ENCODE data around the gene IL6ST.

IL6ST gene

GRCh38 chr5:55908804-55909203 is 86.0 kb downstream of the IL6ST start:
- no peaks in the 10 kb centered on the region for H3K4me1 ChIP-seq (ENCODE audit: control insufficient read depth, insufficient read depth, low read length)
- H3K27ac ChIP-seq (ENCODE audit: low read depth, low read length): no peak overlapping the region
- no peaks in the 10 kb centered on the region for H3K27me3 ChIP-seq (ENCODE audit: control insufficient read depth, insufficient read depth, low read length)
- H3K36me3 ChIP-seq (ENCODE audit: control insufficient read depth, insufficient read depth, low read length): no peaks in the 10 kb centered on the region
- no peak overlapping the region for H3K4me3 ChIP-seq (ENCODE audit: low read length)
- H3K9ac ChIP-seq (ENCODE audit: low read length): no peak overlapping the region

GRCh38 chr5:55907927-55908326 is 86.8 kb downstream of the IL6ST start:
- H3K27ac ChIP-seq (ENCODE audit: low read depth, low read length): no peak overlapping the region
- no peak overlapping the region for H3K9ac ChIP-seq (ENCODE audit: low read length)
- no peaks in the 10 kb centered on the region for H3K27me3 ChIP-seq (ENCODE audit: control insufficient read depth, insufficient read depth, low read length)
- H3K36me3 ChIP-seq (ENCODE audit: control insufficient read depth, insufficient read depth, low read length): no peaks in the 10 kb centered on the region
- no peak overlapping the region for H3K4me3 ChIP-seq (ENCODE audit: low read length)
- H3K4me1 ChIP-seq (ENCODE audit: control insufficient read depth, insufficient read depth, low read length): no peaks in the 10 kb centered on the region

- Histone ChIP-seq H3K27ac (ENCODE audit: low read depth, low read length) (no peak overlapping the region), H3K4me1 (ENCODE audit: control insufficient read depth, insufficient read depth, low read length) (no peaks in the 10 kb centered on the region), H3K36me3 (ENCODE audit: control insufficient read depth, insufficient read depth, low read length) (no peaks in the 10 kb centered on the region), H3K9ac (ENCODE audit: low read length) (no peak overlapping the region), H3K4me3 (ENCODE audit: low read length) (no peak overlapping the region), H3K27me3 (ENCODE audit: control insufficient read depth, insufficient read depth, low read length) (no peaks in the 10 kb centered on the region)
Measured at GRCh38 chr5:55905251-55905650, 89.5 kb downstream of the IL6ST start.

GRCh38 chr5:55904152-55904551 is 90.6 kb downstream of the IL6ST start:
- no peaks in the 10 kb centered on the region for H3K36me3 ChIP-seq (ENCODE audit: control insufficient read depth, insufficient read depth, low read length)
- H3K9ac ChIP-seq (ENCODE audit: low read length): no peak overlapping the region
- no peak overlapping the region for H3K27ac ChIP-seq (ENCODE audit: low read depth, low read length)
- no peaks in the 10 kb centered on the region for H3K4me1 ChIP-seq (ENCODE audit: control insufficient read depth, insufficient read depth, low read length)
- H3K4me3 ChIP-seq (ENCODE audit: low read length): no peak overlapping the region
- no peaks in the 10 kb centered on the region for H3K27me3 ChIP-seq (ENCODE audit: control insufficient read depth, insufficient read depth, low read length)

- Histone ChIP-seq H3K4me1 (ENCODE audit: control insufficient read depth, insufficient read depth, low read length) (no peaks in the 10 kb centered on the region), H3K36me3 (ENCODE audit: control insufficient read depth, insufficient read depth, low read length) (no peaks in the 10 kb centered on the region), H3K27me3 (ENCODE audit: control insufficient read depth, insufficient read depth, low read length) (no peaks in the 10 kb centered on the region), H3K4me3 (ENCODE audit: low read length) (no peak overlapping the region), H3K9ac (ENCODE audit: low read length) (no peak overlapping the region), H3K27ac (ENCODE audit: low read depth, low read length) (no peak overlapping the region)
Measured at GRCh38 chr5:55903121-55903701, 91.6 kb downstream of the IL6ST start.

GRCh38 chr5:55902696-55903095 is 92.1 kb downstream of the IL6ST start:
- Histone ChIP-seq H3K4me3 (ENCODE audit: low read length) (no peak overlapping the region), H3K4me1 (ENCODE audit: control insufficient read depth, insufficient read depth, low read length) (no peaks in the 10 kb centered on the region), H3K9ac (ENCODE audit: low read length) (no peak overlapping the region), H3K27me3 (ENCODE audit: control insufficient read depth, insufficient read depth, low read length) (no peaks in the 10 kb centered on the region), H3K27ac (ENCODE audit: low read depth, low read length) (no peak overlapping the region), H3K36me3 (ENCODE audit: control insufficient read depth, insufficient read depth, low read length) (no peaks in the 10 kb centered on the region)

- no peaks in the 10 kb centered on the region for H3K36me3 ChIP-seq (ENCODE audit: control insufficient read depth, insufficient read depth, low read length)
- H3K27ac ChIP-seq (ENCODE audit: low read depth, low read length): no peak overlapping the region
- H3K4me1 ChIP-seq (ENCODE audit: control insufficient read depth, insufficient read depth, low read length): no peaks in the 10 kb centered on the region
- no peak overlapping the region for H3K4me3 ChIP-seq (ENCODE audit: low read length)
- H3K9ac ChIP-seq (ENCODE audit: low read length): no peak overlapping the region
- no peaks in the 10 kb centered on the region for H3K27me3 ChIP-seq (ENCODE audit: control insufficient read depth, insufficient read depth, low read length)
Measured at GRCh38 chr5:55900776-55901175, 94.0 kb downstream of the IL6ST start.

- Histone ChIP-seq H3K27ac (ENCODE audit: low read depth, low read length) (no peak overlapping the region), H3K4me3 (ENCODE audit: low read length) (no peak overlapping the region), H3K27me3 (ENCODE audit: control insufficient read depth, insufficient read depth, low read length) (no peaks in the 10 kb centered on the region), H3K36me3 (ENCODE audit: control insufficient read depth, insufficient read depth, low read length) (no peaks in the 10 kb centered on the region), H3K4me1 (ENCODE audit: control insufficient read depth, insufficient read depth, low read length) (no peaks in the 10 kb centered on the region), H3K9ac (ENCODE audit: low read length) (no peak overlapping the region)
Measured at GRCh38 chr5:55900068-55900467, 94.7 kb downstream of the IL6ST start.

GRCh38 chr5:55899344-55899743 is 95.4 kb downstream of the IL6ST start:
- Histone ChIP-seq H3K27me3 (ENCODE audit: control insufficient read depth, insufficient read depth, low read length) (no peaks in the 10 kb centered on the region), H3K36me3 (ENCODE audit: control insufficient read depth, insufficient read depth, low read length) (no peaks in the 10 kb centered on the region), H3K4me3 (ENCODE audit: low read length) (no peak overlapping the region), H3K9ac (ENCODE audit: low read length) (no peak overlapping the region), H3K4me1 (ENCODE audit: control insufficient read depth, insufficient read depth, low read length) (no peaks in the 10 kb centered on the region), H3K27ac (ENCODE audit: low read depth, low read length) (no peak overlapping the region)

- no peak overlapping the region for H3K9ac ChIP-seq (ENCODE audit: low read length)
- H3K27ac ChIP-seq (ENCODE audit: low read depth, low read length): no peak overlapping the region
- no peaks in the 10 kb centered on the region for H3K36me3 ChIP-seq (ENCODE audit: control insufficient read depth, insufficient read depth, low read length)
- H3K4me1 ChIP-seq (ENCODE audit: control insufficient read depth, insufficient read depth, low read length): no peaks in the 10 kb centered on the region
- no peaks in the 10 kb centered on the region for H3K27me3 ChIP-seq (ENCODE audit: control insufficient read depth, insufficient read depth, low read length)
- H3K4me3 ChIP-seq (ENCODE audit: low read length): no peak overlapping the region
Measured at GRCh38 chr5:55897905-55898304, 96.9 kb downstream of the IL6ST start.

- no peak overlapping the region for H3K27ac ChIP-seq (ENCODE audit: low read depth, low read length)
- no peaks in the 10 kb centered on the region for H3K4me1 ChIP-seq (ENCODE audit: control insufficient read depth, insufficient read depth, low read length)
- no peaks in the 10 kb centered on the region for H3K27me3 ChIP-seq (ENCODE audit: control insufficient read depth, insufficient read depth, low read length)
- no peak overlapping the region for H3K9ac ChIP-seq (ENCODE audit: low read length)
- no peak overlapping the region for H3K4me3 ChIP-seq (ENCODE audit: low read length)
- no peaks in the 10 kb centered on the region for H3K36me3 ChIP-seq (ENCODE audit: control insufficient read depth, insufficient read depth, low read length)
Measured at GRCh38 chr5:55897206-55897894, 97.4 kb downstream of the IL6ST start.

GRCh38 chr5:55896663-55897062 is 98.1 kb downstream of the IL6ST start:
- Histone ChIP-seq H3K4me1 (ENCODE audit: control insufficient read depth, insufficient read depth, low read length) (no peaks in the 10 kb centered on the region), H3K9ac (ENCODE audit: low read length) (no peak overlapping the region), H3K4me3 (ENCODE audit: low read length) (no peak overlapping the region), H3K27me3 (ENCODE audit: control insufficient read depth, insufficient read depth, low read length) (no peaks in the 10 kb centered on the region), H3K27ac (ENCODE audit: low read depth, low read length) (no peak overlapping the region), H3K36me3 (ENCODE audit: control insufficient read depth, insufficient read depth, low read length) (no peaks in the 10 kb centered on the region)

GRCh38 chr5:55896238-55896637 is 98.5 kb downstream of the IL6ST start:
- no peak overlapping the region for H3K27ac ChIP-seq (ENCODE audit: low read depth, low read length)
- H3K4me1 ChIP-seq (ENCODE audit: control insufficient read depth, insufficient read depth, low read length): no peaks in the 10 kb centered on the region
- H3K27me3 ChIP-seq (ENCODE audit: control insufficient read depth, insufficient read depth, low read length): no peaks in the 10 kb centered on the region
- H3K9ac ChIP-seq (ENCODE audit: low read length): no peak overlapping the region
- no peak overlapping the region for H3K4me3 ChIP-seq (ENCODE audit: low read length)
- H3K36me3 ChIP-seq (ENCODE audit: control insufficient read depth, insufficient read depth, low read length): no peaks in the 10 kb centered on the region
